Measurements from ENCODE around the gene TBX2. TPM values are rescaled to one million over a fixed set of nuclear protein-coding genes. Genes with fewer than 3 reads are reported as not detected.

TBX2 gene
- total RNA-seq, 1 donor from 2014 or later: 1.7 TPM

- DNase-seq (ENCODE audit: low read depth): no peak
- TF ChIP-seq, protein P1, sequence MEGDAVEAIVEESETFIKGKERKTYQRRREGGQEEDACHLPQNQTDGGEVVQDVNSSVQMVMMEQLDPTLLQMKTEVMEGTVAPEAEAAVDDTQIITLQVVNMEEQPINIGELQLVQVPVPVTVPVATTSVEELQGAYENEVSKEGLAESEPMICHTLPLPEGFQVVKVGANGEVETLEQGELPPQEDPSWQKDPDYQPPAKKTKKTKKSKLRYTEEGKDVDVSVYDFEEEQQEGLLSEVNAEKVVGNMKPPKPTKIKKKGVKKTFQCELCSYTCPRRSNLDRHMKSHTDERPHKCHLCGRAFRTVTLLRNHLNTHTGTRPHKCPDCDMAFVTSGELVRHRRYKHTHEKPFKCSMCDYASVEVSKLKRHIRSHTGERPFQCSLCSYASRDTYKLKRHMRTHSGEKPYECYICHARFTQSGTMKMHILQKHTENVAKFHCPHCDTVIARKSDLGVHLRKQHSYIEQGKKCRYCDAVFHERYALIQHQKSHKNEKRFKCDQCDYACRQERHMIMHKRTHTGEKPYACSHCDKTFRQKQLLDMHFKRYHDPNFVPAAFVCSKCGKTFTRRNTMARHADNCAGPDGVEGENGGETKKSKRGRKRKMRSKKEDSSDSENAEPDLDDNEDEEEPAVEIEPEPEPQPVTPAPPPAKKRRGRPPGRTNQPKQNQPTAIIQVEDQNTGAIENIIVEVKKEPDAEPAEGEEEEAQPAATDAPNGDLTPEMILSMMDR (conservative IDR thresholded peaks at IDR 0.05; ENCODE audit: low read depth, low read length): no peak
- H3K4me3 ChIP-seq (ENCODE audit: low read depth, low read length): no peak overlapping the region
Observed at GRCh38 chr17:61366076-61366714, 33.4 kb upstream of the TBX2 start.

DNA sequence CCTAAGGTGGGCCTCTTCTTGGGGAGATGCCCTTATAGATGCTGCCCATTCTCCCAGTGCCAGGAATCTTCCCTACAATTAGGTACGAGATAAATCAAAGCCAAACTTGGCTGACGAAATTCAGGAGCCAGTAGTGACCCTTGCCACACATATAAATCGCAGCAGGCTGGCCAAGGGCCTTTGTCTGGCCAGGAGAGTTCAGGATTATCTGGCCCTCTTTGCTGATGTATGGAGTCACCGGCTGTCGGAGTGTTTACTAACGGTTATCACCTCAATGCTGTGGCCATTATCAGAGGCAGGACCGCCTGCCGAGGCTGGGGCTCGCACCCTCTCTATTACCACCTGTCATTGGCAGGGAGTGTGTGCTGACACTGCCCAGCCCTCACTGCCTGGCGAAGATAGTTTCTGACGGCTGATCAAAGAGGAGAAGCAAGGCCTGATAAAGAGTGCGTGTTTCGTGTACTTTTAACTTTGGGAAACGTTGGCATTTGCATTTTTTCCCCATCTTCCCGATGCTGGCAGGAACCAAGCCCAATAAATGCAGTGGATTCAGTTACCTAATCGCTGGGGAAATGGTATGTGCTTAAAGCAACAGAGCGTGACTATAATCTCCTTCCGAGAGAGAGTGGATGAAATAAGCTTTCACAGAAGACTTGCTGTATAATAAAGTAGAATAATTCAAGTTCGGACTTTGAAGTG lies 32.8 kb upstream of the TBX2 start:
- H3K4me3 ChIP-seq (ENCODE audit: low read depth, low read length): no peak overlapping the region
- TF ChIP-seq, protein P1 (conservative IDR thresholded peaks at IDR 0.05; ENCODE audit: low read depth, low read length): no peak
- DNase-seq (ENCODE audit: low read depth): no peak

- no peak for DNase-seq (ENCODE audit: low read depth)
- no peak overlapping the region for H3K4me3 ChIP-seq (ENCODE audit: low read depth, low read length)
- TF ChIP-seq, protein P1 (conservative IDR thresholded peaks at IDR 0.05; ENCODE audit: low read depth, low read length): no peak
Observed at GRCh38 chr17:61368049-61368831, 31.4 kb upstream of the TBX2 start.

DNA sequence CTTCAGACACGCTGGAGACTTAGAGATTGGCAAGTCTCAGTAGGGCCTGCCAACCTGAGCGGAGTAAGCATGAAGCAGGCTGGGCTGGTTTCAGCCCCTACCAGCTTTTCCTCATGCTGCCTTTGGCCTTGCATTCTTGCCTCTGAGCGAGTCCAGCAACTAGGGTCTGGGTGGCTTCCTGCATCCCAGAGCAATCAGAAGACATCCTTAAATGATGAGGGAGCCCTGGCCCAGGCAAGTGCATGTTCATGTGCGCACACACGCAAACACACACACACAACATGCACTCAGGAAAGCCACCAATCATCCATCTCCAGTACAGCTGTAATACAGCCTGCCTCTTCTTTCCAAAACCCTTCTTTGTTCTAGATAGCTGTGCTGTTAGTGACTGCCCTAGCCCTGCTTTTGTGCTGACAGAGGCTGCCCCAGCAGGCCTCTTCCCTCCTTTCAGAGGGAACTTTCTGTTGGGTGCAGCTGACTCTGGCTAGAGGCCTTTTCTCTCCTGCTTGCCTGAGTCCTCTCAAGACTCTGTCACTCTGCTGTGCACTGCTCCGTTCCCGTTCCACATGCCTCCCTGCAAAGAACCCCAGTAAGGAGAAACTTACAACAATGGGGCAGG lies 30.7 kb upstream of the TBX2 start:
- no peak for DNase-seq (ENCODE audit: low read depth)
- TF ChIP-seq, protein P1 (conservative IDR thresholded peaks at IDR 0.05; ENCODE audit: low read depth, low read length): no peak
- H3K4me3 ChIP-seq (ENCODE audit: low read depth, low read length): no peak overlapping the region

GRCh38 chr17:61369751-61370150 lies 29.9 kb upstream of the TBX2 start:
- DNase-seq (ENCODE audit: low read depth): no peak
- no peak overlapping the region for H3K4me3 ChIP-seq (ENCODE audit: low read depth, low read length)
- TF ChIP-seq, protein P1 (conservative IDR thresholded peaks at IDR 0.05; ENCODE audit: low read depth, low read length): no peak

GRCh38 chr17:61371179-61371578 lies 28.5 kb upstream of the TBX2 start:
- no peak overlapping the region for H3K4me3 ChIP-seq (ENCODE audit: low read depth, low read length)
- TF ChIP-seq, protein P1 (conservative IDR thresholded peaks at IDR 0.05; ENCODE audit: low read depth, low read length): no peak

More at GRCh38 chr17:61371179-61371578, 28.5 kb upstream of the TBX2 start:
- DNase-seq (ENCODE audit: low read depth): no peak
